Ectodermal cell (in vitro differentiated cells): ENCODE results near the gene SATB2.

ENCODE experiments used
- H3K27ac ChIP-seq: 2 replicates; pipeline ENCODE4 v1.7.0; 2013; ENCODE audit warnings: mild to moderate bottlenecking, low read depth, low read length; ENCODE audit not compliant: insufficient read depth, poor library complexity, severe bottlenecking
- H3K27me3 ChIP-seq: 2 replicates; pipeline ENCODE4 v1.7.0; 2013; ENCODE audit warnings: mild to moderate bottlenecking, low read length; ENCODE audit not compliant: insufficient read depth, control insufficient read depth, poor library complexity, severe bottlenecking
- H3K36me3 ChIP-seq: one replicate; pipeline ENCODE4 v1.7.0; 2013; ENCODE audit warnings: low read length; ENCODE audit not compliant: control insufficient read depth, insufficient read depth
- H3K4me1 ChIP-seq: one replicate; pipeline ENCODE4 v1.7.0; 2013; ENCODE audit warnings: low read length; ENCODE audit not compliant: control insufficient read depth, insufficient read depth
- H3K4me3 ChIP-seq: 2 replicates; pipeline ENCODE4 v1.7.0; 2013; ENCODE audit warnings: low read depth, low read length, control low read depth; ENCODE audit not compliant: insufficient read depth
- H3K9me3 ChIP-seq: 2 replicates; pipeline ENCODE4 v1.7.0; 2013; ENCODE audit warnings: mild to moderate bottlenecking, low read length, moderate library complexity; ENCODE audit not compliant: control insufficient read depth
- WGBS, 2 experiments: methylation state at CpG; one replicate each; pipeline ENCODE4 v1.1.7; 2013; ENCODE audit warnings: missing lambda C conversion rate in 2 of 2; 5-methylcytosine and 5-hydroxymethylcytosine counted together

Gene SATB2

DNA sequence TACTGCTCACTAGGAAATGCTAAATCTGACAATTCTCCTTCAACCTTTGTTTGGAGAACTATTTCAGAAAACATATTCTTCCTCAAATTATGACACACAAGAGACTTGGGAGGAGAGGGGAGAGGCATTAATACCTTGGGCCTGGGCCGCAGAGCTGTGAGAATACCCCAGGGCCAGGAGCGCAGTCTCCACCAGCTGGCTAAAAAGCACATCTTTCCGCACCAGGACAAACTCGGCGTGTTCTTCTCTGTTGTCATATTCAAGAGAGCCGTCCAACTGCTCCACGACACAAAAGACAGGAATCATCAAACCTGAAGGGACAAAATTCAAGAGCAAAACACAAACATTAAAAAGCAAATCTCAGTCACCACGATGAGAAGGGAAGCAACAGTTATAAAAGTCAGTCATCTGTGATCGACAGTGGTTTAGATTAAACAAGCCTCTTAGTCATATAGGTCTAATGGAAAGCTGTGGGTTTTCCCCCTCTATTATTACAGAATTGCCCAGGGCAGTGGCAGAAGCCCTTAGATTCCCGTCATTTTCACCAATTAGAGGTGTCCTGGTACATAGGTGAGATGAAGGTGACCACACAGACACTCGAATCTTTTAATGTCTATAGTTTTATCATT lies 24.4 kb downstream of the SATB2 start:
- H3K4me1 ChIP-seq = peaks cover 10% of the 10 kb centered on the region
- no peak overlapping the region for H3K4me3 ChIP-seq
- no peaks in the 10 kb centered on the region for H3K36me3 ChIP-seq
- 80 to 84% methylated on average over 10 to 11 of the region's 11 CpGs for WGBS, 2 experiments
- no peak overlapping the region for H3K27ac ChIP-seq
- H3K9me3 ChIP-seq = no peaks in the 10 kb centered on the region
- H3K27me3 ChIP-seq = no peaks in the 10 kb centered on the region

DNA sequence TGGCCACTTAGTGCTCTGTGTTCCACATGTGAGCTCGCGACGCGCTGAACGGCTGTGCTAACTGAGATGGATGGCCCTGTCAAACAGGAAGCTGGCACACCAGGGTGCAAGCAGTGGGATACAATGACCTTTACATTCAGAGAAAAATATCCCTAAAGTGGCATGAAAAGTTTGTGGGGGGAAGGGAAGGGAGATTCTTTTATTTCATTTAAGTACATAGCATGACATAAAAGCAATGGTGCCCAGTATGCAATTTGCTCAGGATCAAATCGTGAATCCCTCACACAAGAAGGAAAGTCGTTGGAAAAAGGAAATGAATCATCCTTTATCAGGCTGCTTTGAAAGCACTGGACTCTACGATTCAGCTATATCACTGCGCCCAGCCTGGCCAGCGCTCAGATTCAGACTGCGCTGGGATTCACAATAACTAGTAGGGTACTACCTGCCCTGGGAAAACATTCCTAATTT lies 26.0 kb downstream of the SATB2 start:
- no peak overlapping the region for H3K27ac ChIP-seq
- no peaks in the 10 kb centered on the region for H3K9me3 ChIP-seq
- H3K27me3 ChIP-seq = no peaks in the 10 kb centered on the region
- no peaks in the 10 kb centered on the region for H3K36me3 ChIP-seq
- no peak overlapping the region for H3K4me3 ChIP-seq
- peaks cover 10% of the 10 kb centered on the region for H3K4me1 ChIP-seq
- 29 to 36% methylated on average over 11 of the region's 11 CpGs for WGBS, 2 experiments

DNA sequence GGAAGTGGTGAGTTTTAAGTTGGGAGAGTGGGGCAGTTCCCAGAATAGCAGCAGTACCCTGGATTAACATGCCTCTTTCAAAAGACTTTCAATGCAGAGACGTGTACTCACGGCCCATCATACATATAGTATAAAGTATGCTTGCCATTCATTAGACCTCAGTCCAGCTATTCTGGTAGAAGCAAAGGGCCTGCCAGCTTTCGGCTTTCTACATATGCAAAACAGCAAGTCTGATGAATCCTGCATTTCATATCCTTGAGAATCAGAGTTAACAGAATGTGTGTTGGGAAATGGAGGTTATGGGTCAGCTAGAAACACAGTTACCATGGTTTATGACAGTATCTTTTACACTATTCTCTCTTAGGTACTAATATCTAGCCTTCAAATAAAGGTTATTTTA lies 27.5 kb downstream of the SATB2 start:
- H3K27me3 ChIP-seq = no peaks in the 10 kb centered on the region
- peaks cover 10% of the 10 kb centered on the region for H3K4me1 ChIP-seq
- WGBS, 2 experiments = 89 to 100% methylated on average over 3 of the region's 3 CpGs
- H3K36me3 ChIP-seq = no peaks in the 10 kb centered on the region
- no peak overlapping the region for H3K4me3 ChIP-seq
- H3K9me3 ChIP-seq = no peaks in the 10 kb centered on the region
- H3K27ac ChIP-seq = no peak overlapping the region

DNA sequence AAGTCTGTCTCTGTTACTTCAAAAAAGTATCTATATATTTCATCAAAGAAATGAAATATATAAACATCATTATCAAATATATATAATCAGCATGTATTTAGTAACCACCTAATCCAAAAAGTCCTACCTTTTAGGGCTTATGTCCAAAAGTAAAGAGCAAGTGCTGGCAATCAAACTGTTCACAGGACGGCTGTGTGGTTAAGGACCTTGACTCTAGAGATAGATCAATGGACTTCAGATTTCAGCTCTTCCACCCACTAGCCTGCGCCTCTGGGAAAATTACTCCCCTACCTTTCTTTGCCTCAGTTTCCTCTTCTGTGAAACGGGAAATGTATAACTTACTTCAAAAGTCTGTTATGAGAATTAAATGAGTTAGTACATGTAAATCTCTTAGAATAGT lies 29.4 kb downstream of the SATB2 start:
- Histone ChIP-seq H3K4me1 (peaks cover 10% of the 10 kb centered on the region), H3K4me3 (no peak overlapping the region), H3K27me3 (no peaks in the 10 kb centered on the region), H3K27ac (no peak overlapping the region), H3K9me3 (no peaks in the 10 kb centered on the region), H3K36me3 (no peaks in the 10 kb centered on the region)
- WGBS, 2 experiments = 77 to 97% methylated on average over 1 to 3 of the region's 3 CpGs

DNA sequence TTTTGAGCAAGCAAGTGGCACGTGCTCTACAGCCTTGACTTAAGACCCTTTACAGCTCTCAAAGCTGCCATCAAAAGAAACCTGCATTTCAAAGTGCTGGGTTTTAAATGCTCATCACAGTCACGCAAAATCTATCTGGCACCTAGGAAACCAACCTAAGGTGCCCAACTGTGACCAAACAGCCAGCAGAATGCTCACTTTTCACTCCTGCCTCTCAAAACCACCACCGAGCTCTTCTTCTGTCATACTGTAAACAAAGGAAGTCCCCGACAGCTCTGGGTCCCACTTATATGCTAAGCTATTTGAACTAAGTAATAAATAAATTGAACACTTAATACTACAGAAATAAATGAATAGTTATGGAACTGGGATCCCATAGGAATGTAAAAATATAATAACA lies 33.6 kb downstream of the SATB2 start:
- H3K36me3 ChIP-seq = no peaks in the 10 kb centered on the region
- H3K9me3 ChIP-seq = no peaks in the 10 kb centered on the region
- H3K4me1 ChIP-seq = no peaks in the 10 kb centered on the region
- no peak overlapping the region for H3K4me3 ChIP-seq
- WGBS, 2 experiments = 14 to 30% methylated on average over 3 of the region's 4 CpGs
- no peak overlapping the region for H3K27ac ChIP-seq
- no peaks in the 10 kb centered on the region for H3K27me3 ChIP-seq

DNA sequence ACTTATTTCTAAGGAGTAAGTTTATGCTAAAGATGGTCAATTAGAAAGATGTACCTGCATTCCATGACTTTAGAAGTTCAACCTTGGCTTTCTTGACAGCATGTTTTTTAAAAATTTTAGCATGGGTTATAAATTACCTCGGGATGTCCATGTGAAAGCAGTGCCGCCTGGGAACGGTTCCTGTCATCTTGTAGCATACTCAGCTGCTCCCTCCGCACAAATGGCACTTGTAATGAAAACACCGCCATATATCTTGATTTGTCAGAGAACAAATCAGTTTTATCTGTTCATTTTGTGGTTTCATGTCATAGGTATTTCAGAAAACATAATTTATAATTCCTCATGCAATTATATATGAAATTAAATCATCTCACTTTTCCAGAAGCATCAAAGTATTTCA lies 38.3 kb downstream of the SATB2 start:
- H3K4me1 ChIP-seq = no peaks in the 10 kb centered on the region
- no peaks in the 10 kb centered on the region for H3K9me3 ChIP-seq
- H3K27me3 ChIP-seq = no peaks in the 10 kb centered on the region
- 94 to 95% methylated on average over 5 of the region's 5 CpGs for WGBS, 2 experiments
- no peak overlapping the region for H3K27ac ChIP-seq
- no peaks in the 10 kb centered on the region for H3K36me3 ChIP-seq
- no peak overlapping the region for H3K4me3 ChIP-seq

DNA sequence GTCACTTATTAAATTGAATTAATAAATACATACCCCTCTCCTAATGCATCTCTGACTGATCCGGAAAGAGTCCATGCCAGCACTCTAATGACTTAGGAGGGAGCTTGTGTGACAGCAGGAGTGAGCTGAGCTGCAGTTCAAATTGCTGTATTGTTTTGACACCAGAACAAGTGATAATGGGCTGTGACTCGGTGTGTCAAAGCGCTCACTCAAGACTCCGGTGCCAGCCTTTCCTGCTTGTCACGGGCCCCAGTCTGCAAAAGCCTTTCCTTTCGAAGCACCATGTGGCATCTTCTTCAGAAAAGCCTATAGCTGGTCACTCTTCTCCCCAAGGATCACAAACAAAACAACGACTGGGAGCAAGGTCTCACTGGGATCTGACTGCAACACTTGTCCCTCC lies 43.3 kb downstream of the SATB2 start:
- H3K9me3 ChIP-seq = no peaks in the 10 kb centered on the region
- H3K27ac ChIP-seq = no peak overlapping the region
- WGBS, 2 experiments = 88 to 89% methylated on average over 7 of the region's 7 CpGs
- no peaks in the 10 kb centered on the region for H3K36me3 ChIP-seq
- H3K4me3 ChIP-seq = no peak overlapping the region
- no peaks in the 10 kb centered on the region for H3K27me3 ChIP-seq
- H3K4me1 ChIP-seq = no peaks in the 10 kb centered on the region

DNA sequence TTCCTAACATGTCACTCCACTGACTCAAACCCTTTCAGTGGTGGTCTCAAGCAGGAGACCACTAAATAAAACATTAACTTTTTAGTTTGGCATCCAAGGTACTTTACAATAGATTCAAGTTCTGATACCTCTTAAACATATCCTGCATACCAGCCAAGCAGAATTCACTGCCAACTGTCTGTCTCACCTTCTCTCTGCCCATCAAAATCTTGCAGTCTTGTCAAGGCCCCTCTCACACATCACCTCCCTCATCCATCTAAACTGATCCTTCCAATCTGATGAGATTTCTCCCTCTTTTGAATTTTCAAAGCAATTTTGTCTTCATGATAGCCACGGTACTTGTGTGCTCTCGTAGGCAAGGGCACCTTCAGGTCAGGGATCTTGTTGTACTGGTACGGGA lies 43.7 kb downstream of the SATB2 start:
- no peaks in the 10 kb centered on the region for H3K36me3 ChIP-seq
- H3K4me3 ChIP-seq = no peak overlapping the region
- H3K4me1 ChIP-seq = no peaks in the 10 kb centered on the region
- no peaks in the 10 kb centered on the region for H3K27me3 ChIP-seq
- 93 to 94% methylated on average over 3 of the region's 3 CpGs for WGBS, 2 experiments
- H3K9me3 ChIP-seq = no peaks in the 10 kb centered on the region
- no peak overlapping the region for H3K27ac ChIP-seq

DNA sequence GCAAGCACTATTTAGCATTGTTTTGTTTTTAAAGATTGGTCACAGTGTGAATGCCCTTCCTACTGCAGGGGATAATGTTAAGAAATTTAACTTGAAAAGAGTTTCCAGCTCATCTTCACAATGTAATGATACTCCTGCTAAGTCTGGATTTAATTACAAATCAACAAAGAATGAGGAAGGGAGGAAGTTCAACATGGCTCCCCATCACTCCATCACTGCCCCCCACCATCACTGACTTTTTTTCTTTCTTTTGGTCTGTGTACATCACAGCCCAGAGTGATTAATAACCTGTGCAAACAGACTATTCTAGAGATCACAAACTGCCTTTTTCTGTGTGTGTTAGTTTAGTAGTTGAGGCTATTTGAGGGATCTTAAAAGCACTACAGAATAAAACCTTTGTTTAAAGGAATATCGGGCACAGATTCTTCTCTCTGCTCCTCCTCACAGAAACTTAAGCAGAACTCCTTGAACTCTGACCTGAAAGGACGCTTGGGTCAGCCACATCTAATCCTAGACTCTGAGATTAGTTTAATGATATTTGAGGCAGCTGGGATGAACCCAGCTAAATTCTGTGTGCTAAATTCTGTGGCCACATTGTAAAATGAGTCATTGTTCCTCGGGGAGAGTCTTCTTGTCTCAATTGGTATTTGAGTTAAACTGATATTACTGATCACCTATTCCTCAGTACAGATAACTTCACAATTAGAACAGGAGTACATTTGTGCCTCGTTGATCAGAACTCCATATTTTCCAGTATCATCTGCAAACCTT lies 47.8 kb downstream of the SATB2 start:
- 78 to 85% methylated on average over 2 to 4 of the region's 4 CpGs for WGBS, 2 experiments
- Histone ChIP-seq H3K36me3 (no peaks in the 10 kb centered on the region), H3K27ac (no peak overlapping the region), H3K9me3 (no peaks in the 10 kb centered on the region), H3K4me3 (no peak overlapping the region), H3K4me1 (no peaks in the 10 kb centered on the region), H3K27me3 (no peaks in the 10 kb centered on the region)

DNA sequence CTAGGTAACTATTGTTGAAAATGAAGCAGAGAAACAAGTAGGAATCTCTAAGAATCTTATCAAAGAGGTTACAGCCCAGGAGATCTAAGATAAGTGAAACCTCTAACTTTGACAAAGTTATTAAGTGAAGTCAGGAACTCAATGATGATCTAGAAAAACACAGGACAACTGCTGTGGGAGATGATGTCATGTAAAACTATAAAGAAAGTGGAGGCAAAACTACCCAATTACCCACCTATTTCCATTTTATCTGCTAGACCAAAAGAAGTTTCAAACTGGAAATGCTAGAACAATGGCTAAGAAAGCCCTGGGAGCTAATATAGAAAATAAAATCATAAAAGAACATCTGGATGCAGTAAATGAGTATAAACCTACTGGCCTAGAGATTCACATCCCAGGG lies 50.3 kb downstream of the SATB2 start:
- no peak overlapping the region for H3K4me3 ChIP-seq
- no peaks in the 10 kb centered on the region for H3K4me1 ChIP-seq
- H3K9me3 ChIP-seq = no peaks in the 10 kb centered on the region
- no peaks in the 10 kb centered on the region for H3K27me3 ChIP-seq
- no peaks in the 10 kb centered on the region for H3K36me3 ChIP-seq
- no peak overlapping the region for H3K27ac ChIP-seq
